WTC11 (cell line): Measurements from ENCODE around the gene OBSL1. TPM values are rescaled to one million over a fixed set of nuclear protein-coding genes. Genes with fewer than 3 reads are reported as not detected.

Source experiments
- ATAC-seq: fragments of 200-7000 bp; cut with Tn5 transposase; 2 replicates; pipeline ENCODE4 v1.10.0; 2021; ENCODE audit warnings: mild to moderate bottlenecking, moderate library complexity
- CTCF ChIA-PET: fragments of 300-600 bp; sonication (Branson Sonifier 250); formaldehyde crosslinking; loops from one replicate; lab custom pipeline; 2021; ENCODE audit warnings: antibody characterized with exemption; lab: Charles Lee
- POLR2A ChIA-PET: fragments of 350-600 bp; sonication (Branson Sonifier 250); formaldehyde crosslinking; loops from one replicate; lab custom pipeline; 2021; ENCODE audit warnings: antibody characterized with exemption; lab: Charles Lee
- DNase-seq: peaks from one replicate; pipeline ENCODE4 v3.0.0; 2021; ENCODE audit warnings: low spot score
- H3K27ac Mint-ChIP-seq: 2 replicates; pipeline ENCODE4 v1.8.0; 2021; ENCODE audit warnings: mixed read lengths
- H3K27me3 Mint-ChIP-seq: 2 replicates; pipeline ENCODE4 v1.8.0; 2021; ENCODE audit warnings: low read depth, mild to moderate bottlenecking, moderate library complexity, mixed read lengths
- H3K36me3 Mint-ChIP-seq: 2 replicates; pipeline ENCODE4 v1.8.0; 2021; ENCODE audit warnings: mixed read lengths
- H3K4me1 Mint-ChIP-seq: 2 replicates; pipeline ENCODE4 v1.8.0; 2022; ENCODE audit warnings: mixed read lengths
- H3K4me3 Mint-ChIP-seq: 2 replicates; pipeline ENCODE4 v1.8.0; 2021; ENCODE audit warnings: mild to moderate bottlenecking, moderate library complexity, mixed read lengths
- H3K9me3 Mint-ChIP-seq: 2 replicates; pipeline ENCODE4 v1.8.0; 2021; ENCODE audit warnings: mixed read lengths
- ATF3 ChIP-seq: sonication (generic); formaldehyde crosslinking; conservative IDR thresholded peaks from 2 replicates; pipeline ENCODE4 v1.8.1; 2022; ENCODE audit warnings: mild to moderate bottlenecking, missing genetic modification reagents
- E2F5 ChIP-seq: sonication (generic); formaldehyde crosslinking; IDR thresholded peaks from 2 replicates; pipeline ENCODE4 v1.8.1; 2022; ENCODE audit warnings: mild to moderate bottlenecking, moderate library complexity, missing genetic modification reagents
- FOXJ3 ChIP-seq: sonication (generic); formaldehyde crosslinking; IDR thresholded peaks from 2 replicates; pipeline ENCODE4 v1.9.0; 2021; ENCODE audit warnings: missing genetic modification reagents, mild to moderate bottlenecking, borderline replicate concordance
- FOXP1 ChIP-seq: sonication (generic); formaldehyde crosslinking; IDR thresholded peaks from 2 replicates; pipeline ENCODE4 v1.8.0; 2022; ENCODE audit warnings: missing genetic modification reagents, mild to moderate bottlenecking, moderate library complexity, borderline replicate concordance
- JUN ChIP-seq: sonication (generic); formaldehyde crosslinking; IDR thresholded peaks from 2 replicates; pipeline ENCODE4 v1.8.0; 2023; ENCODE audit warnings: mild to moderate bottlenecking, missing genetic modification reagents
- MAX ChIP-seq: sonication (generic); formaldehyde crosslinking; IDR thresholded peaks from 2 replicates; pipeline ENCODE4 v1.8.0; 2022; ENCODE audit warnings: mild to moderate bottlenecking, missing genetic modification reagents
- MYBL2 ChIP-seq: sonication (generic); formaldehyde crosslinking; IDR thresholded peaks from 2 replicates; pipeline ENCODE4 v1.8.1; 2023; ENCODE audit warnings: mild to moderate bottlenecking, moderate library complexity, missing genetic modification reagents
- TEAD1 ChIP-seq: sonication (generic); formaldehyde crosslinking; IDR thresholded peaks from 2 replicates; pipeline ENCODE4 v1.8.0; 2022; ENCODE audit warnings: mild to moderate bottlenecking, missing genetic modification reagents
- ZBTB21 ChIP-seq: sonication (generic); formaldehyde crosslinking; IDR thresholded peaks from 2 replicates; pipeline ENCODE4 v1.8.1; 2023; ENCODE audit warnings: mild to moderate bottlenecking, missing genetic modification reagents, borderline replicate concordance
- ZNF219 ChIP-seq: sonication (generic); formaldehyde crosslinking; IDR thresholded peaks from 2 replicates; pipeline ENCODE4 v1.8.0; 2023; ENCODE audit warnings: missing genetic modification reagents, mild to moderate bottlenecking, borderline replicate concordance
- ZNF416 ChIP-seq: fragments of 250-450 bp; sonication (Bioruptor Pico); IDR thresholded peaks from 2 replicates; pipeline ENCODE4 v1.9.0; 2021; ENCODE audit warnings: mild to moderate bottlenecking, inconsistent platforms
- ZNF423 ChIP-seq: fragments of 250-450 bp; sonication (Bioruptor Pico); IDR thresholded peaks from 2 replicates; pipeline ENCODE4 v2.1.2; 2022; ENCODE audit warnings: mild to moderate bottlenecking, moderate library complexity
- ZNF425 ChIP-seq: fragments of 250-450 bp; sonication (Bioruptor Pico); conservative IDR thresholded peaks from 2 replicates; pipeline ENCODE4 v1.9.0; 2021; ENCODE audit warnings: mild to moderate bottlenecking
- total RNA-seq: library from RNA; stranded (reverse); gene quantifications from 3 replicates; pipeline ENCODE4 v1.2.3, GENCODE V29; 2021

The OBSL1 gene
- total RNA-seq, 1 experiment from 2014 or later: 159 TPM

- H3K4me3 Mint-ChIP-seq: no peak overlapping the region
- ChIA-PET POLR2A (interaction anchor here (0.9 kb wide), 1 partner anchor 10 kb away, joined by 3 read pairs; no protein-coding TSS in a partner anchor), CTCF (interaction anchor here (0.6 to 1.7 kb wide), 3 partner anchors 25 to 123 kb away, joined by 3 to 4 read pairs (median 3); no protein-coding TSS in a partner anchor)
- DNase-seq (no peak), ATAC-seq (no peak)
- peaks cover 7% of the 10 kb centered on the region for H3K27me3 Mint-ChIP-seq
- TF ChIP-seq FOXJ3 (no peak), FOXP1 (peak; percentile 43; the same call in 1 of the 2 replicates)
- no peaks in the 10 kb centered on the region for H3K9me3 Mint-ChIP-seq
- H3K27ac Mint-ChIP-seq: peak overlapping the region; percentile 99
- peaks cover 79% of the 10 kb centered on the region for H3K4me1 Mint-ChIP-seq
- peaks cover 61% of the 10 kb centered on the region for H3K36me3 Mint-ChIP-seq
Observed at GRCh38 chr2:219566640-219567039, 4.7 kb downstream of the OBSL1 start.

- H3K4me1 Mint-ChIP-seq: peaks cover 88% of the 10 kb centered on the region
- H3K36me3 Mint-ChIP-seq: peaks cover 61% of the 10 kb centered on the region
- ChIA-PET POLR2A (interaction anchor here (0.7 kb wide), 1 partner anchor 32 kb away, joined by 3 read pairs; the partner anchor contains the start of gene STK11IP), CTCF (interaction anchor here (1.0 to 1.6 kb wide), 5 partner anchors 13 to 124 kb away, joined by 3 to 5 read pairs (median 3); partner anchors contain the start of genes CHPF and TMEM198)
- H3K27me3 Mint-ChIP-seq: peaks cover 7% of the 10 kb centered on the region
- peak; percentile 36 for ATAC-seq
- no peaks in the 10 kb centered on the region for H3K9me3 Mint-ChIP-seq
- H3K4me3 Mint-ChIP-seq: peak overlapping the region; percentile 42
- peak; percentile 70 for DNase-seq
- peak; percentile 51; the same call in 1 of the 2 replicates for TF ChIP-seq FOXP1
- TF ChIP-seq TEAD1: peak; percentile 95; the same call in 1 of the 2 replicates
- TF ChIP-seq ZNF425 (CRISPR knock-in tag): no peak
- no peak for TF ChIP-seq JUN (CRISPR knock-in tag)
- TF ChIP-seq ZNF416 (CRISPR knock-in tag): peak; percentile 16; the same call in 1 of the 2 replicates
- TF ChIP-seq ZNF423 (CRISPR knock-in tag): peak; percentile 78
- peak; percentile 34; the same call in 1 of the 2 replicates for TF ChIP-seq ZNF219 (CRISPR knock-in tag)
- peak; percentile 62 for TF ChIP-seq MAX
- peak overlapping the region; percentile 99 for H3K27ac Mint-ChIP-seq
Observed at GRCh38 chr2:219565130-219566080, 5.9 kb downstream of the OBSL1 start.

- Mint-ChIP-seq H3K27ac (peak overlapping the region; percentile 99), H3K27me3 (peaks cover 2% of the 10 kb centered on the region; the same call in 1 of the 2 replicates), H3K9me3 (no peaks in the 10 kb centered on the region), H3K36me3 (peaks cover 52% of the 10 kb centered on the region), H3K4me1 (peaks cover 82% of the 10 kb centered on the region), H3K4me3 (peak overlapping the region; percentile 20; the same call in 1 of the 2 replicates)
- ATAC-seq: no peak
- ChIA-PET CTCF (interaction anchor here (1.6 to 3.9 kb wide), 4 partner anchors 15 to 79 kb away, joined by 5 to 44 read pairs (median 12); no protein-coding TSS in a partner anchor), POLR2A (interaction anchor here (1.5 to 3.6 kb wide), 2 partner anchors 11 to 20 kb away, joined by 3 to 17 read pairs; partner anchors contain the start of genes CHPF and TMEM198)
- 0 out of 2 replicates have a peak, but pooled peaks have one; percentile 22 for TF ChIP-seq ATF3 (CRISPR knock-in tag)
- TF ChIP-seq E2F5 (CRISPR knock-in tag): no peak
- TF ChIP-seq MYBL2 (CRISPR knock-in tag): no peak
- TF ChIP-seq ZBTB21 (CRISPR knock-in tag): 0 out of 2 replicates have a peak, but pooled peaks have one; percentile 58
- TF ChIP-seq, all 79 proteins: peak for 2
- no peak for DNase-seq
Observed at GRCh38 chr2:219563271-219563928, 7.9 kb downstream of the OBSL1 start.
